Panc1 (cell line): Measurements from ENCODE around the gene LRSAM1. TPM values are rescaled to one million over a fixed set of nuclear protein-coding genes. Genes with fewer than 3 reads are reported as not detected.
A peak's percentile ranks its signal among the peaks of the same experiment; 100 is the strongest.

Experiments used
- ATAC-seq: fragments of 200-7000 bp; cut with Tn5 transposase; 2 replicates; pipeline ENCODE4 v1.9.1; 2020; ENCODE audit warnings: mild to moderate bottlenecking, moderate library complexity
- BruUV-seq: library from RNA; stranded (reverse); fragments of 400-500 nt; replicated peaks from 2 replicates; lab custom pipeline; 2021; lab: Mats Ljungman, UMichigan
- CTCF ChIA-PET: fragments of 300-600 bp; sonication (Branson Sonifier 250); formaldehyde crosslinking; loops from one replicate; lab custom pipeline; 2022; ENCODE audit warnings: antibody characterized with exemption; lab: Charles Lee
- POLR2A ChIA-PET: fragments of 300-600 bp; sonication (Branson Sonifier 250); formaldehyde crosslinking; loops from one replicate; lab custom pipeline; 2022; ENCODE audit warnings: antibody characterized with exemption; lab: Charles Lee
- DNase-seq: peaks from one replicate; pipeline ENCODE4 v3.0.0-alpha.2; 2010; ENCODE audit warnings: low read depth, low spot score
- H3K27ac ChIP-seq: 2 replicates; pipeline ENCODE4 v1.5.1; 2011; ENCODE audit warnings: mild to moderate bottlenecking, low read length, inconsistent platforms
- H3K27me3 ChIP-seq: fragments of 200-500 bp; sonication (Bioruptor generic); 2 replicates; pipeline ENCODE4 v1.6.0; 2014; ENCODE audit warnings: low read length, inconsistent platforms; ENCODE audit not compliant: control insufficient read depth, insufficient read depth
- H3K36me3 ChIP-seq: fragments of 200-500 bp; sonication (Bioruptor generic); 2 replicates; pipeline ENCODE4 v1.5.1; 2014; ENCODE audit warnings: inconsistent platforms, mild to moderate bottlenecking, low read length, moderate library complexity; ENCODE audit not compliant: control insufficient read depth, insufficient read depth
- H3K4me1 ChIP-seq: 2 replicates; pipeline ENCODE4 v1.5.1; 2011; ENCODE audit warnings: inconsistent platforms, mild to moderate bottlenecking, low read length, moderate library complexity; ENCODE audit not compliant: control insufficient read depth, insufficient read depth
- H3K4me3 ChIP-seq, 2 experiments: 2 replicates each; pipeline ENCODE4 v1.5.1; 2011 to 2012; ENCODE audit warnings: low read depth in 2 of 2, low read length in 2 of 2, mild to moderate bottlenecking in 2 of 2, inconsistent platforms in 1 of 2, moderate library complexity in 1 of 2
- H3K9me3 ChIP-seq: fragments of 200-500 bp; sonication (Bioruptor generic); 2 replicates; pipeline ENCODE4 v1.5.1; 2014; ENCODE audit warnings: low read depth, mild to moderate bottlenecking, inconsistent platforms, low read length, moderate library complexity; ENCODE audit not compliant: control insufficient read depth, insufficient read depth
- POLR2AphosphoS5 ChIP-seq: IDR thresholded peaks from 2 replicates; pipeline ENCODE4 v1.6.1; 2012; ENCODE audit warnings: mild to moderate bottlenecking, low read depth, low read length, moderate library complexity
- SIN3A ChIP-seq: IDR thresholded peaks from 2 replicates; pipeline ENCODE4 v1.6.1; 2012; ENCODE audit warnings: low read depth, mild to moderate bottlenecking, low read length, moderate library complexity, borderline replicate concordance; ENCODE audit not compliant: insufficient read depth
- TCF7L2 ChIP-seq: IDR thresholded peaks from 2 replicates; pipeline ENCODE4 v1.6.1; 2011; ENCODE audit warnings: mild to moderate bottlenecking, low read depth, low read length, inconsistent platforms
- in situ Hi-C: cut with HindIII; loops from 2 replicates; pipeline ENCODE4 v1.10.0; 2016; ENCODE audit warnings: low sequenced_read_pairs, low pct_unique_long_range_greater_than_20kb
- intact Hi-C: fragments of 100-400 bp; cut with micrococcal nuclease; formaldehyde crosslinking; loops from one replicate; pipeline ENCODE4 v1.10.0; 2022; ENCODE audit not compliant: unreplicated experiment
- total RNA-seq: library from RNA; stranded (reverse); gene quantifications from one replicate; pipeline ENCODE4 v1.2.1, GENCODE V29; 2021; ENCODE audit not compliant: unreplicated experiment
- TF ChIP-seq, protein P1 (sequence below), 2 experiments: IDR thresholded peaks; 2 replicates each; pipeline ENCODE4 v1.6.1; 2011 to 2012; ENCODE audit warnings: low read depth in 2 of 2, control low read depth in 1 of 2, low read length in 1 of 2, mild to moderate bottlenecking in 1 of 2, moderate library complexity in 1 of 2; ENCODE audit not compliant: insufficient read depth in 1 of 2
- TF ChIP-seq, protein P2 (sequence below): fragments of 450-650 bp; IDR thresholded peaks from 2 replicates; pipeline ENCODE4 v1.5.1; 2017; ENCODE audit warnings: mild to moderate bottlenecking

LRSAM1 gene
- total RNA-seq, 1 experiment from 2014 or later, result 15.4 TPM

DNA sequence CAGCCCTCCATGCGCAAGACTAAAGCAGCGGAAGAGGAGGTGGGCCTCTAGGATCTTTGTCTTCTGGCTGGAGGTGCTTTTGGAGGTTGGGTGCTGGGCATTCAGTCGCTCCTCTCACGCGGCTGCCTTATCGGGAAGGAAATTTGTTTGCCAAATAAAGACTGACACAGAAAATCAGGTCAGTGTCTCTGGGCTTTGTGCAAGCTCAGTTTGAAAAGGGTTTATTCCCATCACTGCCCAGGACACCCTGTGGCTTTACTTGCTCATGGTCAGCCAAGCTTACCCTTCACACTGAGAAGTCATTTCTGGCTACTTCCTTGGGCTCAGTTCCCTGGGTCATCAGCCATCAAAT, 43.8 kb upstream of the LRSAM1 start:
- H3K4me3 ChIP-seq, result no peak overlapping the region
- DNase-seq (no peak), ATAC-seq (peak; percentile 41)
- peaks cover 15% of the 10 kb centered on the region for H3K4me1 ChIP-seq
- H3K36me3 ChIP-seq, result no peaks in the 10 kb centered on the region
- H3K27ac ChIP-seq, result 0 out of 2 replicates have a peak overlapping the region, but pooled peaks have one; percentile 34
- ChIA-PET POLR2A (interaction anchor here (0.7 kb wide), 1 partner anchor 10 kb away, joined by 12 read pairs; the partner anchor contains the start of gene SLC2A8), CTCF (no interaction called here)
- no peaks in the 10 kb centered on the region for H3K9me3 ChIP-seq
- no peaks in the 10 kb centered on the region for H3K27me3 ChIP-seq
- intact Hi-C loops (no loop called here), in situ Hi-C loops (no loop called here)
- no TSS peak for BruUV-seq
- TF ChIP-seq POLR2AphosphoS5 (no peak), TCF7L2 (no peak), SIN3A (no peak)
- TF ChIP-seq, protein P1, sequence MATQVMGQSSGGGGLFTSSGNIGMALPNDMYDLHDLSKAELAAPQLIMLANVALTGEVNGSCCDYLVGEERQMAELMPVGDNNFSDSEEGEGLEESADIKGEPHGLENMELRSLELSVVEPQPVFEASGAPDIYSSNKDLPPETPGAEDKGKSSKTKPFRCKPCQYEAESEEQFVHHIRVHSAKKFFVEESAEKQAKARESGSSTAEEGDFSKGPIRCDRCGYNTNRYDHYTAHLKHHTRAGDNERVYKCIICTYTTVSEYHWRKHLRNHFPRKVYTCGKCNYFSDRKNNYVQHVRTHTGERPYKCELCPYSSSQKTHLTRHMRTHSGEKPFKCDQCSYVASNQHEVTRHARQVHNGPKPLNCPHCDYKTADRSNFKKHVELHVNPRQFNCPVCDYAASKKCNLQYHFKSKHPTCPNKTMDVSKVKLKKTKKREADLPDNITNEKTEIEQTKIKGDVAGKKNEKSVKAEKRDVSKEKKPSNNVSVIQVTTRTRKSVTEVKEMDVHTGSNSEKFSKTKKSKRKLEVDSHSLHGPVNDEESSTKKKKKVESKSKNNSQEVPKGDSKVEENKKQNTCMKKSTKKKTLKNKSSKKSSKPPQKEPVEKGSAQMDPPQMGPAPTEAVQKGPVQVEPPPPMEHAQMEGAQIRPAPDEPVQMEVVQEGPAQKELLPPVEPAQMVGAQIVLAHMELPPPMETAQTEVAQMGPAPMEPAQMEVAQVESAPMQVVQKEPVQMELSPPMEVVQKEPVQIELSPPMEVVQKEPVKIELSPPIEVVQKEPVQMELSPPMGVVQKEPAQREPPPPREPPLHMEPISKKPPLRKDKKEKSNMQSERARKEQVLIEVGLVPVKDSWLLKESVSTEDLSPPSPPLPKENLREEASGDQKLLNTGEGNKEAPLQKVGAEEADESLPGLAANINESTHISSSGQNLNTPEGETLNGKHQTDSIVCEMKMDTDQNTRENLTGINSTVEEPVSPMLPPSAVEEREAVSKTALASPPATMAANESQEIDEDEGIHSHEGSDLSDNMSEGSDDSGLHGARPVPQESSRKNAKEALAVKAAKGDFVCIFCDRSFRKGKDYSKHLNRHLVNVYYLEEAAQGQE (IDR thresholded peaks at IDR 0.05; ENCODE audit: insufficient read depth in 1 of 2, low read depth in 2 of 2, low read length in 1 of 2), result no peak
- TF ChIP-seq, protein P2, sequence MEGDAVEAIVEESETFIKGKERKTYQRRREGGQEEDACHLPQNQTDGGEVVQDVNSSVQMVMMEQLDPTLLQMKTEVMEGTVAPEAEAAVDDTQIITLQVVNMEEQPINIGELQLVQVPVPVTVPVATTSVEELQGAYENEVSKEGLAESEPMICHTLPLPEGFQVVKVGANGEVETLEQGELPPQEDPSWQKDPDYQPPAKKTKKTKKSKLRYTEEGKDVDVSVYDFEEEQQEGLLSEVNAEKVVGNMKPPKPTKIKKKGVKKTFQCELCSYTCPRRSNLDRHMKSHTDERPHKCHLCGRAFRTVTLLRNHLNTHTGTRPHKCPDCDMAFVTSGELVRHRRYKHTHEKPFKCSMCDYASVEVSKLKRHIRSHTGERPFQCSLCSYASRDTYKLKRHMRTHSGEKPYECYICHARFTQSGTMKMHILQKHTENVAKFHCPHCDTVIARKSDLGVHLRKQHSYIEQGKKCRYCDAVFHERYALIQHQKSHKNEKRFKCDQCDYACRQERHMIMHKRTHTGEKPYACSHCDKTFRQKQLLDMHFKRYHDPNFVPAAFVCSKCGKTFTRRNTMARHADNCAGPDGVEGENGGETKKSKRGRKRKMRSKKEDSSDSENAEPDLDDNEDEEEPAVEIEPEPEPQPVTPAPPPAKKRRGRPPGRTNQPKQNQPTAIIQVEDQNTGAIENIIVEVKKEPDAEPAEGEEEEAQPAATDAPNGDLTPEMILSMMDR, result no peak

DNA sequence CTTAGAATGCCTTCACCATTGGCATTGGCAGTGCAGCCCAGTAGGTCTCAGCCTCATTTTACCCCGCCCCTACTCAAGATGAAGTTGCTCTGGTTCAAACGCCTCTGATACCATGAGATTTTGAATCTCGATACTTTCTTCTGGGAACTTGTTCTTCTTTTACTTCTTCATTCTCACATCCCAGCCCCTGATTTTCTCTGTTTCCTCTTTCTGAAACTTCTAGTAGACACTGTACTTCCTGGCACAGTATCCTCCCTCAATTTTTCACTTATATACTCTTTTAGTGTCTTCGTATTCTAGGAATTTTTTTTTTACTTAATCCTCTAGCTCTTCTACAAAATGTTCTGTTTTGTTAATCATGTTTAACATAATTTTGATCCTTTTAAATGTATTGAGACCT, 40.2 kb upstream of the LRSAM1 start:
- BruUV-seq, result no TSS peak
- CTCF ChIA-PET, result no interaction called here
- H3K4me1 ChIP-seq, result peaks cover 10% of the 10 kb centered on the region
- H3K9me3 ChIP-seq, result no peaks in the 10 kb centered on the region
- no peak overlapping the region for H3K27ac ChIP-seq
- DNase-seq (no peak), ATAC-seq (no peak)
- POLR2A ChIA-PET, result no interaction called here
- no peaks in the 10 kb centered on the region for H3K27me3 ChIP-seq
- in situ Hi-C loops, result no loop called here
- no peak for TF ChIP-seq SIN3A
- TF ChIP-seq, protein P1 (IDR thresholded peaks at IDR 0.05; ENCODE audit: insufficient read depth in 1 of 2, low read depth in 2 of 2, low read length in 1 of 2), result no peak
- no peak for TF ChIP-seq TCF7L2
- TF ChIP-seq POLR2AphosphoS5, result no peak
- no peaks in the 10 kb centered on the region for H3K36me3 ChIP-seq
- H3K4me3 ChIP-seq, result no peak overlapping the region
- intact Hi-C loops, result no loop called here
